Osteocyte (in vitro differentiated cells): ENCODE measurements around the gene SIGLEC7. TPM values are rescaled to one million over a fixed set of nuclear protein-coding genes. Genes with fewer than 3 reads are reported as not detected.

Source experiments
- DNase-seq: peaks from one replicate; pipeline ENCODE4 v3.0.0; 2021; ENCODE audit warnings: mixed read lengths; ENCODE audit not compliant: unreplicated experiment; ENCODE audit errors: extremely low spot score
- H3K27ac Mint-ChIP-seq: one replicate; pipeline ENCODE4 v1.8.0; 2021; ENCODE audit warnings: mild to moderate bottlenecking, mixed read lengths; ENCODE audit not compliant: unreplicated experiment
- H3K27me3 Mint-ChIP-seq: one replicate; pipeline ENCODE4 v1.8.0; 2021; ENCODE audit warnings: mixed read lengths; ENCODE audit not compliant: unreplicated experiment
- H3K36me3 Mint-ChIP-seq: one replicate; pipeline ENCODE4 v1.8.0; 2021; ENCODE audit warnings: mixed read lengths; ENCODE audit not compliant: unreplicated experiment
- H3K4me1 Mint-ChIP-seq: one replicate; pipeline ENCODE4 v1.8.0; 2021; ENCODE audit warnings: mixed read lengths; ENCODE audit not compliant: unreplicated experiment
- H3K4me3 Mint-ChIP-seq: one replicate; pipeline ENCODE4 v1.8.0; 2021; ENCODE audit warnings: mild to moderate bottlenecking, moderate library complexity, mixed read lengths; ENCODE audit not compliant: unreplicated experiment
- H3K9me3 Mint-ChIP-seq: one replicate; pipeline ENCODE4 v1.8.0; 2021; ENCODE audit warnings: mixed read lengths; ENCODE audit not compliant: unreplicated experiment
- total RNA-seq: library from RNA; stranded (reverse); gene quantifications from 2 replicates; pipeline ENCODE4 v1.2.1, GENCODE V29; 2021
- TF ChIP-seq, protein P1 (sequence below): fragments of 200-600 bp; sonication (generic); IDR thresholded peaks from 2 replicates; pipeline ENCODE4 v1.5.0; 2021; ENCODE audit warnings: antibody characterized with exemption, mild to moderate bottlenecking, moderate library complexity

SIGLEC7 gene
- total RNA-seq, 1 donor from 2014 or later, result not detected

DNA sequence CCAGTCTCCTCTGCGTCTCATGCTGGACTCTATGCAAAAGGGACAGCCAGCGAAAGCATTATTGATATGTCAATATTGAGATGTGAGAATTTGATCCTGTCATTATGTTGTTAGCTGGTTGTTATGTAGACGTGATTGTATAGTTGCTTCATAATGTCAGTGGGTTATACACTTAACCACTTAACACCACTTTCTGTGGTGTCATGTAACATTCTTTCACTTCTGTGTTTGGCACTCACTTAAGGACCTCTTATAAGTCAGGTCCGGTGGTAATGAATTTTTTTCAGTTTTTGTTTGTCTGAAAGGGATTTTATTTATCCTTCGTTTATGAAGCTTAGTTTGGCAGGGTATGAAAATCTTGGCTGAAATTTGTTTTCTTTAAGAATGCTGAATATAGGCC, 7.1 kb upstream of the SIGLEC7 start:
- TF ChIP-seq, protein P1, sequence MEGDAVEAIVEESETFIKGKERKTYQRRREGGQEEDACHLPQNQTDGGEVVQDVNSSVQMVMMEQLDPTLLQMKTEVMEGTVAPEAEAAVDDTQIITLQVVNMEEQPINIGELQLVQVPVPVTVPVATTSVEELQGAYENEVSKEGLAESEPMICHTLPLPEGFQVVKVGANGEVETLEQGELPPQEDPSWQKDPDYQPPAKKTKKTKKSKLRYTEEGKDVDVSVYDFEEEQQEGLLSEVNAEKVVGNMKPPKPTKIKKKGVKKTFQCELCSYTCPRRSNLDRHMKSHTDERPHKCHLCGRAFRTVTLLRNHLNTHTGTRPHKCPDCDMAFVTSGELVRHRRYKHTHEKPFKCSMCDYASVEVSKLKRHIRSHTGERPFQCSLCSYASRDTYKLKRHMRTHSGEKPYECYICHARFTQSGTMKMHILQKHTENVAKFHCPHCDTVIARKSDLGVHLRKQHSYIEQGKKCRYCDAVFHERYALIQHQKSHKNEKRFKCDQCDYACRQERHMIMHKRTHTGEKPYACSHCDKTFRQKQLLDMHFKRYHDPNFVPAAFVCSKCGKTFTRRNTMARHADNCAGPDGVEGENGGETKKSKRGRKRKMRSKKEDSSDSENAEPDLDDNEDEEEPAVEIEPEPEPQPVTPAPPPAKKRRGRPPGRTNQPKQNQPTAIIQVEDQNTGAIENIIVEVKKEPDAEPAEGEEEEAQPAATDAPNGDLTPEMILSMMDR, result no peak
- DNase-seq, result no peak
- no peaks in the 10 kb centered on the region for H3K36me3 Mint-ChIP-seq

DNA sequence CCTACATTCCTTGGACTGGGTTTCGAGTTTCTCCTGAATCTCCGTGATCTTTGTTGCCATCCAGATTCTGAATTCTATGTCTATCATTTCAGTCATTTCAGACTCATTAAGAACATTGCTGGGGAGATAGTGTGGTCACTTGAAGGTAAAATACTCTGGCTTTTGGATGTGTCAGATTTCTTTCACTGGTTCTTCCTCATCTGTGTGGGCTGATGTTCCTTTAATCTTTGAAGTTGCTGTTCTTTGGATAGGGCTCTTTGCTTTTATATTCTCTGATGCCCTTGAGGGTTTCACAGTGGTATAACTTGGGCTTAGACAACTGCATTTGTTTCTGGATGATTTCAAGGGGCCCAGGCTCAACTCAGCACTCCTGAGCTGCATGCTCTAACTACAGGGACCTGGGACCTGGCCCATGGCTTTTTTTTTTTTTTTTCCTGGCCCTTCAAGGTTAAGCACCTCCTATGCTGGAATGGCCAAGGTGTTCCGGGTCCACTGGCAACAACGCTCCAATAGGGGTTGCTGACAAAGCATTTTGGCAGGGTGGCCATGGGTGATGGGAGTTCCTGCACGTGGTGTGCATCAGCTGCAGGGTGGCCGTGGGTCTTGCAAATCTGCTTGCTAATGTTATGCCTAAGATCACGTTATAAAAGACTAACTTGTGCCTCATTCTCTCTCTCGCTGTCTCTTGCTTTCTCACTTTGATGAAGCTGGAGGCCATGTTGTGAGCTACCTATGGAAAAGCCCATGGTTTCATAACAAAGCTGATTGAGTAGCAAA, 5.9 kb upstream of the SIGLEC7 start:
- Mint-ChIP-seq H3K27me3 (peaks cover 2% of the 10 kb centered on the region), H3K4me1 (no peaks in the 10 kb centered on the region), H3K27ac (no peak overlapping the region), H3K36me3 (no peaks in the 10 kb centered on the region), H3K4me3 (no peak overlapping the region), H3K9me3 (peaks cover 16% of the 10 kb centered on the region)
- no peak for DNase-seq
- TF ChIP-seq, protein P1, result no peak

More for the DNA sequence above, 7.1 kb upstream of the SIGLEC7 start:
- Mint-ChIP-seq H3K4me1 (no peaks in the 10 kb centered on the region), H3K27me3 (no peaks in the 10 kb centered on the region), H3K4me3 (no peak overlapping the region), H3K27ac (no peak overlapping the region), H3K9me3 (peaks cover 16% of the 10 kb centered on the region)

DNA sequence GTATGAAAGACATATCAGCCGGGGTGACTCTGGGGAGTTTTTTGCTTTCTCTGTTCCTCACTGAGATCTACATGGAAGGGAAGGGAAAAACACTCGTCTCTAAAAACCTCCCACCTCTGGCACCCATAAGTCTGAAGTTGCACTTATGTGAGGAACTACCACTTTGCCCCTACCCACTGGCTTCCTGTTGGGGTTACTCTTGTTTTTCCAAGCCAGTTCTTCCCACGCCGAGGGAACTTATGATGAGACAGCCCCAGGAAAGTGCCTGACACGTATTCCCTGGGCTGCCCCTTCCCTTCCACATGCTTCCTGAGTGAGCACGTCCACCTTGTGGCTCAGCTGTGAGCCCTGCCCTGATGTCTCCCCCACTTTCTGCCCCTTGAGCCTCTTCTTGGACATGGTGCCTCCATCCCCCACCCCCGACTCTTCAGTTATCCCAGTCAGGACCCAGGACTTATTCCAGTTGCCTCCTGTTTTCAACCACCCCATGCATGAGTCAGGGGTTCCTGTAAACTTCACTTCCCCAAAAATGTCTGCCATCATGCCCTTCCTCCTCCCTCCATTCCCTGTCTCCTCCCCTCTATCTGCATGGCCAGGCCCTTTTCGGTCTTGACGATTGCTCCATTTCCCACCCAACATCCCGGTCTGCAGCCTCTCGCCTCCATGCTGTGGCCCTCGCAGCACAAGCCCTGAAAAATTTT, 5.1 kb upstream of the SIGLEC7 start:
- no peaks in the 10 kb centered on the region for H3K36me3 Mint-ChIP-seq
- no peak overlapping the region for H3K27ac Mint-ChIP-seq
- no peak overlapping the region for H3K4me3 Mint-ChIP-seq
- peaks cover 2% of the 10 kb centered on the region for H3K27me3 Mint-ChIP-seq
- H3K9me3 Mint-ChIP-seq, result peaks cover 16% of the 10 kb centered on the region
- H3K4me1 Mint-ChIP-seq, result no peaks in the 10 kb centered on the region
- TF ChIP-seq, protein P1, result no peak
- no peak for DNase-seq

DNA sequence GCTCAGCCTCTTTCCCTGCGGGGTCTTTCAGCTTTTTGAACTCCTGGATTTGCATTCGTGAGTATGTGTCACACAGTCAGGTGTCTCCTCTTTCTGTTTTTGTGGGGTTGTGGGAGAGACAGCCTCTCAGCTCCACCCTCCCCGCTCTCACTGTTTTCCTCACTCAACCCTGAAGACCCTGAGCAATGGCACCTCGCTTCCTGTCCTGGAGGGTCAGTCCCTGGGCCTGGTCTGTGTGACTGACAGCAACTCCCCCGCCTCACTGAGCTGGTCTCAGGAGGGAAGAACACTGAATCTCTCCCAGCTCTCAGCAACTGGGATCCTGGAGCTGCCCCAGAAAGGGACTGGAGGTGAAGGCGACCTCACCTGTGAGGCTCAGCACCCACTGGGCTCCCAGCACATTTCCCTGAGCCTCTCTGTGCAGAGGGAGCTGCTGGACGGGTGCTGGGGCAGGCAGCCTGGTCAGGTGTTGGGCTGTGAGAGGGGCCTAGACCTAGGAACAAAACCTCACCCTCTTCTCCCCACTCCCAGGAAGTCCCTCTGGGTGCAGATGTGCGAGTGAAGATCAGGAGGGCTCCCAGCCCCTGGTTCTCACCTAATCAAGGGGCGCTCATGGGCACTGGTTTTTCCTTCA, 4.2 kb upstream of the SIGLEC7 start:
- DNase-seq, result no peak
- H3K27me3 Mint-ChIP-seq, result peaks cover 2% of the 10 kb centered on the region
- H3K27ac Mint-ChIP-seq, result no peak overlapping the region
- TF ChIP-seq, protein P1, result no peak
- peaks cover 16% of the 10 kb centered on the region for H3K9me3 Mint-ChIP-seq
- H3K36me3 Mint-ChIP-seq, result no peaks in the 10 kb centered on the region
- H3K4me3 Mint-ChIP-seq, result no peak overlapping the region
- H3K4me1 Mint-ChIP-seq, result no peaks in the 10 kb centered on the region

DNA sequence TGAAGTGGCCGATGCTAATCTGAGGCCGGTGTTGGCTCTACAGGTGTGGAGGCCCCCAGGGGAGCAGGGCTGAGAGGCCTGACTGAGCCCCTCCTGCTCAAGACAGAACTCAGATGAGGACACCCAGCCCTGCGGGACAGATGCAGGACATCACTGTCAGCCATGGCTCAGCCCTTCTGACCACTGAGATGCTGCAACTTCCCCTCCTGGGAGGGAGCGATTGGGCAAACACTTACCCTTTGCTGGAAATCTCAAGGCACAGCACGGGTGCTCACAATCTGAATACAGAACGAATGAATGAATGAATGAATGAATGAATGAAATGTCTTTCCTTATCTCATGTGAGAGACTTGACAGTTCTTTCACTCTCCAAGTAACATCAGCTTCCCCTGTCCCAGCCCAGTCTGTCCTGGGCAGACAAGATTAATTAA, 3.5 kb upstream of the SIGLEC7 start:
- DNase-seq, result no peak
- Mint-ChIP-seq H3K27ac (no peak overlapping the region), H3K4me1 (no peaks in the 10 kb centered on the region), H3K4me3 (no peak overlapping the region), H3K27me3 (peaks cover 2% of the 10 kb centered on the region), H3K9me3 (peaks cover 16% of the 10 kb centered on the region), H3K36me3 (no peaks in the 10 kb centered on the region)
- TF ChIP-seq, protein P1, result no peak
